Osteocyte (in vitro differentiated cells): Measurements from ENCODE around the gene CAPS2. TPM values are rescaled to one million over a fixed set of nuclear protein-coding genes. Genes with fewer than 3 reads are reported as not detected.
A peak's percentile ranks its signal among the peaks of the same experiment; 100 is the strongest.

ENCODE experiments used
- DNase-seq: peaks from one replicate; pipeline ENCODE4 v3.0.0; 2021; ENCODE audit warnings: mixed read lengths; ENCODE audit not compliant: unreplicated experiment; ENCODE audit errors: extremely low spot score
- H3K27ac Mint-ChIP-seq: one replicate; pipeline ENCODE4 v1.8.0; 2021; ENCODE audit warnings: mild to moderate bottlenecking, mixed read lengths; ENCODE audit not compliant: unreplicated experiment
- H3K27me3 Mint-ChIP-seq: one replicate; pipeline ENCODE4 v1.8.0; 2021; ENCODE audit warnings: mixed read lengths; ENCODE audit not compliant: unreplicated experiment
- H3K36me3 Mint-ChIP-seq: one replicate; pipeline ENCODE4 v1.8.0; 2021; ENCODE audit warnings: mixed read lengths; ENCODE audit not compliant: unreplicated experiment
- H3K4me1 Mint-ChIP-seq: one replicate; pipeline ENCODE4 v1.8.0; 2021; ENCODE audit warnings: mixed read lengths; ENCODE audit not compliant: unreplicated experiment
- H3K4me3 Mint-ChIP-seq: one replicate; pipeline ENCODE4 v1.8.0; 2021; ENCODE audit warnings: mild to moderate bottlenecking, moderate library complexity, mixed read lengths; ENCODE audit not compliant: unreplicated experiment
- H3K9me3 Mint-ChIP-seq: one replicate; pipeline ENCODE4 v1.8.0; 2021; ENCODE audit warnings: mixed read lengths; ENCODE audit not compliant: unreplicated experiment
- long read RNA-seq: library from polyadenylated mRNA; unstranded; transcript quantifications from one replicate; pipeline ENCODE4 v2.0.0, GENCODE V29; 2021
- total RNA-seq: library from RNA; stranded (reverse); gene quantifications from 2 replicates; pipeline ENCODE4 v1.2.1, GENCODE V29; 2021
- TF ChIP-seq, protein P1 (sequence below): fragments of 200-600 bp; sonication (generic); IDR thresholded peaks from 2 replicates; pipeline ENCODE4 v1.5.0; 2021; ENCODE audit warnings: antibody characterized with exemption, mild to moderate bottlenecking, moderate library complexity

CAPS2 gene
- total RNA-seq, result 4.0 and 5.3 TPM in 2 replicates
- long read RNA-seq, partial matches to known transcripts, result 1 of 8 reads
- long read RNA-seq, other reads (novel, unspliced or antisense), result 6 of 8 reads

DNA sequence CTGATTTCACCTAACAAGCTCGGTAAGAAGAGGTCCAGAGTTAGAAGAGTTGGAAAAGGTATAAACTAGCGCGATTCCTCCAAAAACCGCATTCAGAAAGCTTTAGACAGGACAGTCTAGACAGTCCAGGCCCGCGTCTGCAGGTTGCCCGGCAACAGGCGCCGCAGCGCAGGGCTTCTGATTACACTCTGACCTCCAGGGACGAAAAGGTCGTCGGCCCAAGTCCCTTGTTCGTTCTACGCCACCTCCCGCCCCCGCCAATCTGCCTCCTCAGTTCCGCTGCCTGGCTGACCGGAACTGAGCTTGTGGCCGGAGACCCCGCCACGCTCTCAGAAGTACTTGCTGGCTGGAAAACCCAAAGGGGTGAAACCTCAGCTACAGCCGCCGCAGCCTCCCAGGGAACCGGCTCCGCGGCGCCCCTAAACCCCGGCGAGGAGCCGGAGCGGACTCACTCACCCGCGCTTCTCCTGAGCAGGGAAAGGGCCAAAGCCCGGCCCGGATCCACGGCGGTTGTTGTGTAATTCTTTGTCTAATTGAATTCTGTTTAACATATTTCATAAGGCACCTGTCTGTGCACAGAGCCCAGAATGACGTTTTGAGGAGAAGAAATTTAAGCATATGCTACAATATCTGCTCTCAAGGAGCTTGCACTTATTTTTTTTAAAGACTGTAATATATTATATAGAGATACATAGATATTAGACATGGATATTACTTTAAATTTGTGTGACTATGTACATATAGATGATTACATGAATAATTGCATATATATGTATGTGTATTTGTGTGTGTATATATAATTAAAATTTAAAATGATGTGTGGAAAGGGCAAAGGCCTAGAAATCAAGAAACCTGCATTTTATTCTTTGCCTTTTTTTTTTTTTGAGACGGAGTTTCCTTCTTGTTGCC, at the start of gene CAPS2:
Gene CAPS2 (minus strand): TSS at position 407 of the 909 bp plus-strand sequence. CDS start 3,826 bp downstream, outside the sequence.
- peak; percentile 94 for DNase-seq
- Mint-ChIP-seq H3K27ac (peak within 1 kb of the TSS; percentile 89), H3K36me3 (no peaks in the 10 kb centered on the region), H3K4me3 (peak within 1 kb of the TSS; percentile 97), H3K9me3 (no peaks in the 10 kb centered on the region), H3K27me3 (peaks cover 5% of the 10 kb centered on the region), H3K4me1 (peaks cover 13% of the 10 kb centered on the region)
- TF ChIP-seq, protein P1, sequence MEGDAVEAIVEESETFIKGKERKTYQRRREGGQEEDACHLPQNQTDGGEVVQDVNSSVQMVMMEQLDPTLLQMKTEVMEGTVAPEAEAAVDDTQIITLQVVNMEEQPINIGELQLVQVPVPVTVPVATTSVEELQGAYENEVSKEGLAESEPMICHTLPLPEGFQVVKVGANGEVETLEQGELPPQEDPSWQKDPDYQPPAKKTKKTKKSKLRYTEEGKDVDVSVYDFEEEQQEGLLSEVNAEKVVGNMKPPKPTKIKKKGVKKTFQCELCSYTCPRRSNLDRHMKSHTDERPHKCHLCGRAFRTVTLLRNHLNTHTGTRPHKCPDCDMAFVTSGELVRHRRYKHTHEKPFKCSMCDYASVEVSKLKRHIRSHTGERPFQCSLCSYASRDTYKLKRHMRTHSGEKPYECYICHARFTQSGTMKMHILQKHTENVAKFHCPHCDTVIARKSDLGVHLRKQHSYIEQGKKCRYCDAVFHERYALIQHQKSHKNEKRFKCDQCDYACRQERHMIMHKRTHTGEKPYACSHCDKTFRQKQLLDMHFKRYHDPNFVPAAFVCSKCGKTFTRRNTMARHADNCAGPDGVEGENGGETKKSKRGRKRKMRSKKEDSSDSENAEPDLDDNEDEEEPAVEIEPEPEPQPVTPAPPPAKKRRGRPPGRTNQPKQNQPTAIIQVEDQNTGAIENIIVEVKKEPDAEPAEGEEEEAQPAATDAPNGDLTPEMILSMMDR, result peak; percentile 6

DNA sequence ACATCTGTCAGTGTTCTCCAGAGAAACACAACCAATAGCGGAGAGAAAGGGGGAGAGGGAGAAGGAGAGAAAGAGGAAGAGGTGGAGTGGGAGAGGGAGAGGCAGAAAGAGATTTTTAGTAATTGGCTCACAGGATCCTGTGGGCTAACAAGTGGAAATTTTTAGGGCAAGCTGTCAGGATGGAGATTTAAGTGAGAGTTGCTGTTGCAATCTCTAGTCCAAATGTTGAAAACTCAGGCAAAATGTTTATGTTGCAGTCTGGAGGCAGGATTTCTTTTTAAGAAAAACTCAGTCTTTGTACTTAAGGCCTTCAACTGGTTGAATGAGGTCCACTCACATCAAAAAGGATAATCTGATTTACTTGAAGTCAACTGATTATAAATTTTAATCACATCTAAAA, 48.2 kb upstream of the CAPS2 start:
- H3K27ac Mint-ChIP-seq, result no peak overlapping the region
- no peaks in the 10 kb centered on the region for H3K36me3 Mint-ChIP-seq
- H3K4me3 Mint-ChIP-seq, result no peak overlapping the region
- H3K27me3 Mint-ChIP-seq, result no peaks in the 10 kb centered on the region
- TF ChIP-seq, protein P1, result no peak
- H3K9me3 Mint-ChIP-seq, result no peaks in the 10 kb centered on the region
- H3K4me1 Mint-ChIP-seq, result no peaks in the 10 kb centered on the region
- DNase-seq, result no peak

DNA sequence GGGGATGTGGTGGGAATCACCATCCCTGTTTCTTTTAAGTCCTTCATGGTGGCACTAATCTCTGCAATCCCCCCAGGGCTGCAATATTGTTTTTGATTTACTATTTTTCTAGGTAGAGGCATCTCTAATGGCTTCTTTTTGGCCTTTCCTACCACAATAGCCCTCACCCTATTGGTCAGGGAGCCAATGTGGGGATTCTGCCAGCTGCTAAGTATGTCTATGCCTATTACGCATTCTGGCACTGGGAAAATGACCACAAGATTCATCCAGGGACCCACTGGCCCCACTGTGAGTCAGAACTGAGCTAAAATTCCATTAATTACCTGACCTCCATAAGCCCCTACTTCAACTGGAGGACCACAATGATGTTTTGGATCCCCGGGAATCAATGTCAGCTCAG, 44.8 kb upstream of the CAPS2 start:
- Mint-ChIP-seq H3K4me1 (no peaks in the 10 kb centered on the region), H3K27ac (no peak overlapping the region), H3K4me3 (no peak overlapping the region), H3K9me3 (no peaks in the 10 kb centered on the region), H3K36me3 (no peaks in the 10 kb centered on the region), H3K27me3 (no peaks in the 10 kb centered on the region)
- no peak for DNase-seq
- TF ChIP-seq, protein P1, result no peak

- Mint-ChIP-seq H3K4me1 (peaks cover 10% of the 10 kb centered on the region), H3K27ac (peak overlapping the region; percentile 6), H3K4me3 (no peak overlapping the region), H3K27me3 (no peaks in the 10 kb centered on the region), H3K9me3 (no peaks in the 10 kb centered on the region), H3K36me3 (no peaks in the 10 kb centered on the region)
- no peak for DNase-seq
- TF ChIP-seq, protein P1, result no peak
Observed at GRCh38 chr12:75366629-75367028, 36.5 kb upstream of the CAPS2 start.

- Mint-ChIP-seq H3K36me3 (no peaks in the 10 kb centered on the region), H3K27me3 (no peaks in the 10 kb centered on the region), H3K9me3 (no peaks in the 10 kb centered on the region), H3K4me1 (peaks cover 10% of the 10 kb centered on the region), H3K27ac (no peak overlapping the region), H3K4me3 (no peak overlapping the region)
- TF ChIP-seq, protein P1, result no peak
- DNase-seq, result no peak
Observed at GRCh38 chr12:75364919-75365318, 34.8 kb upstream of the CAPS2 start.
